OCI-LY7 (cell line): ENCODE data around the gene RNF222. TPM values are rescaled to one million over a fixed set of nuclear protein-coding genes. Genes with fewer than 3 reads are reported as not detected.

ENCODE experiments used
- BruUV-seq: library from RNA; stranded (reverse); fragments of 400-500 nt; replicated peaks from 2 replicates; lab custom pipeline; 2021; lab: Mats Ljungman, UMichigan
- CTCF ChIA-PET: fragments of 300-600 bp; sonication (Branson Sonifier 250); formaldehyde crosslinking; loops from one replicate; lab custom pipeline; 2022; ENCODE audit warnings: antibody characterized with exemption; ENCODE audit not compliant: unreplicated experiment; lab: Charles Lee
- POLR2A ChIA-PET: fragments of 300-600 bp; sonication (Branson Sonifier 250); formaldehyde crosslinking; loops from one replicate; lab custom pipeline; 2022; ENCODE audit warnings: antibody characterized with exemption; lab: Charles Lee
- DNase-seq: peaks from one replicate; pipeline ENCODE4 v3.0.0-alpha.2; 2015; ENCODE audit warnings: low spot score
- H2AFZ ChIP-seq: fragments of 200-600 bp; sonication (generic), shearing (Covaris generic); 2 replicates; pipeline ENCODE4 v1.6.1; 2014; ENCODE audit warnings: mild to moderate bottlenecking, antibody characterized with exemption, low read length, moderate library complexity
- H3K27ac ChIP-seq: fragments of 200-600 bp; sonication (generic); 2 replicates; pipeline ENCODE4 v1.5.1; 2014; ENCODE audit warnings: mixed run types, low read depth, mild to moderate bottlenecking, moderate library complexity, low read length, inconsistent platforms; ENCODE audit not compliant: poor library complexity, severe bottlenecking
- H3K36me3 ChIP-seq: fragments of 200-600 bp; sonication (generic); 2 replicates; pipeline ENCODE4 v1.6.1; 2014; ENCODE audit warnings: mild to moderate bottlenecking, antibody characterized with exemption, low read length, moderate library complexity, mixed read lengths; ENCODE audit not compliant: insufficient read depth
- H3K4me1 ChIP-seq: fragments of 200-600 bp; sonication (generic); 2 replicates; pipeline ENCODE4 v1.5.1; 2014; ENCODE audit warnings: mild to moderate bottlenecking, low read length; ENCODE audit not compliant: insufficient read depth, poor library complexity, severe bottlenecking
- H3K4me2 ChIP-seq: fragments of 200-600 bp; sonication (generic); 2 replicates; pipeline ENCODE4 v1.6.1; 2014; ENCODE audit warnings: mild to moderate bottlenecking, low read length
- H3K4me3 ChIP-seq: fragments of 200-600 bp; sonication (generic); 2 replicates; pipeline ENCODE4 v1.5.1; 2014; ENCODE audit warnings: mild to moderate bottlenecking, low read depth, low read length; ENCODE audit not compliant: poor library complexity, severe bottlenecking
- H3K79me2 ChIP-seq: fragments of 200-600 bp; sonication (generic); 2 replicates; pipeline ENCODE4 v1.6.1; 2016; ENCODE audit warnings: low read depth, mild to moderate bottlenecking, low read length, moderate library complexity, mixed read lengths; ENCODE audit not compliant: insufficient read depth
- H3K9me2 ChIP-seq: fragments of 200-600 bp; sonication (generic); 2 replicates; pipeline ENCODE4 v1.6.1; 2016; ENCODE audit warnings: mild to moderate bottlenecking, low read length, mixed read lengths; ENCODE audit not compliant: insufficient read depth
- H3K9me3 ChIP-seq: fragments of 200-600 bp; sonication (generic); 2 replicates; pipeline ENCODE4 v1.6.1; 2014; ENCODE audit warnings: mild to moderate bottlenecking, mixed run types, low read length, mixed read lengths
- H4K20me1 ChIP-seq: fragments of 200-600 bp; sonication (generic); 2 replicates; pipeline ENCODE4 v1.6.1; 2014; ENCODE audit warnings: mild to moderate bottlenecking, antibody characterized with exemption, low read length, moderate library complexity, mixed read lengths; ENCODE audit not compliant: insufficient read depth
- EZH2phosphoT487 ChIP-seq: fragments of 200-600 bp; sonication (generic); IDR thresholded peaks from 2 replicates; pipeline ENCODE4 v1.6.1; 2018; ENCODE audit warnings: low read depth, borderline replicate concordance, mild to moderate bottlenecking, mixed run types, antibody characterized with exemption, low read length, moderate library complexity, mixed read lengths
- intact Hi-C: fragments of 100-400 bp; cut with micrococcal nuclease; formaldehyde crosslinking; loops from one replicate; pipeline ENCODE4 v1.10.0; 2022; ENCODE audit not compliant: unreplicated experiment
- total RNA-seq, 2 experiments: library from RNA; depleted of rRNA in 1 of 2; stranded (reverse); fragments of >200 nt in 1 of 2; shearing (Covaris generic) in 1 of 2; gene quantifications; 2 replicates each; pipeline ENCODE4 v1.2.3, GENCODE V29; 2014 to 2022
- TF ChIP-seq, protein P1 (sequence below): fragments of 200-600 bp; sonication (generic); conservative IDR thresholded peaks from 2 replicates; pipeline ENCODE4 v1.5.1; 2014; ENCODE audit warnings: mild to moderate bottlenecking, antibody characterized with exemption, low read length, moderate library complexity, mixed read lengths

The RNF222 gene
- total RNA-seq, 2 experiments from 2014 or later = 0.06 to 0.15 TPM

DNA sequence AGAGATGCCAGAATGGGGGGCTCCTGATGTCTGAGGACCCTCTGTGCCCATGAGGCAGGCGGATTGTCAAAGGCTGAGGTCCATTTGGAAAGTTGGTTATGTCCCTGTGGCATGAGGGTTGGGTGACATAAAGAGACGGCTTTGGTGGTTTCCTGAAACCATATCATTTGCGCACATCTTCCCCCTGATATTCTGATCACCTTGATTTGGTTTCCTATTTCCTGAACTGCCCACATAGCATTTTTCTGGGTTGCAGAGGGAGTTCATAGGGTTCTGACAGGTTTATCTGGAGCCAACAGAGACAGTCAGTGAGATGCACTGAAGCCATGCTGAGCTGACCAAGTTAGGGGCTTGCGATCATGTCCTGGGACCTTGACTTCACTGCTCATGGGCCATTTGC is 15.7 kb upstream of the RNF222 start:
- H3K4me1 ChIP-seq = no peaks in the 10 kb centered on the region
- no peak for DNase-seq
- H3K9me3 ChIP-seq = no peaks in the 10 kb centered on the region
- ChIA-PET CTCF (no interaction called here), POLR2A (no interaction called here)
- intact Hi-C loops = no loop called here
- H2AFZ ChIP-seq = no peak overlapping the region
- H3K9me2 ChIP-seq = no peaks in the 10 kb centered on the region
- no peak overlapping the region for H3K27ac ChIP-seq
- no peak overlapping the region for H3K4me3 ChIP-seq
- no peaks in the 10 kb centered on the region for H3K79me2 ChIP-seq
- no TSS peak for BruUV-seq
- H4K20me1 ChIP-seq = no peaks in the 10 kb centered on the region
- H3K4me2 ChIP-seq = no peak overlapping the region
- TF ChIP-seq, protein P1, sequence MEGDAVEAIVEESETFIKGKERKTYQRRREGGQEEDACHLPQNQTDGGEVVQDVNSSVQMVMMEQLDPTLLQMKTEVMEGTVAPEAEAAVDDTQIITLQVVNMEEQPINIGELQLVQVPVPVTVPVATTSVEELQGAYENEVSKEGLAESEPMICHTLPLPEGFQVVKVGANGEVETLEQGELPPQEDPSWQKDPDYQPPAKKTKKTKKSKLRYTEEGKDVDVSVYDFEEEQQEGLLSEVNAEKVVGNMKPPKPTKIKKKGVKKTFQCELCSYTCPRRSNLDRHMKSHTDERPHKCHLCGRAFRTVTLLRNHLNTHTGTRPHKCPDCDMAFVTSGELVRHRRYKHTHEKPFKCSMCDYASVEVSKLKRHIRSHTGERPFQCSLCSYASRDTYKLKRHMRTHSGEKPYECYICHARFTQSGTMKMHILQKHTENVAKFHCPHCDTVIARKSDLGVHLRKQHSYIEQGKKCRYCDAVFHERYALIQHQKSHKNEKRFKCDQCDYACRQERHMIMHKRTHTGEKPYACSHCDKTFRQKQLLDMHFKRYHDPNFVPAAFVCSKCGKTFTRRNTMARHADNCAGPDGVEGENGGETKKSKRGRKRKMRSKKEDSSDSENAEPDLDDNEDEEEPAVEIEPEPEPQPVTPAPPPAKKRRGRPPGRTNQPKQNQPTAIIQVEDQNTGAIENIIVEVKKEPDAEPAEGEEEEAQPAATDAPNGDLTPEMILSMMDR = no peak
- no peak for TF ChIP-seq EZH2phosphoT487
- no peaks in the 10 kb centered on the region for H3K36me3 ChIP-seq

DNA sequence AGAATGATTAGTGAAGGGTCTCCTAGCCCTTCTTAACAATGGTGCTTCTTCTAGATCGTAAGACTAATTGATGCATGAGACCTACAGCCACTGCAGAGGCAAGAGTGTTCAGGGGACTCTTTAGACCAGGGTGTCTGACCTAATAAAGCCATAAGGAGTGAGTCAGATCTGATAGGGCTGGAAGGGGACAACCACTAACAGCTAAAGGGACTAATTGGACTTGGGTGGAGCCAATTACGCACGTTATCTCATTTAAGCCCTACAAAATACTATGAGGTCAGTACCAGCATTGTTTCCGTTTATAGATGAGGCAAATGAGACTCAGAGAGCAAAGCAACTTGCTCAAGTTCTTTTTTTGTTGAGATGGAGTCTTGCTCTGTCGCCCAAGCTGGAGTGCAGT is 14.5 kb upstream of the RNF222 start:
- no peaks in the 10 kb centered on the region for H3K4me1 ChIP-seq
- TF ChIP-seq EZH2phosphoT487 = no peak
- TF ChIP-seq, protein P1 = no peak
- ChIA-PET POLR2A (no interaction called here), CTCF (no interaction called here)
- H3K9me2 ChIP-seq = no peaks in the 10 kb centered on the region
- no peak overlapping the region for H3K4me3 ChIP-seq
- BruUV-seq = no TSS peak
- H3K9me3 ChIP-seq = no peaks in the 10 kb centered on the region
- no peaks in the 10 kb centered on the region for H4K20me1 ChIP-seq
- no peak overlapping the region for H3K4me2 ChIP-seq
- no peaks in the 10 kb centered on the region for H3K79me2 ChIP-seq
- no peak overlapping the region for H3K27ac ChIP-seq
- intact Hi-C loops = no loop called here
- no peak for DNase-seq
- no peaks in the 10 kb centered on the region for H3K36me3 ChIP-seq
- no peak overlapping the region for H2AFZ ChIP-seq

DNA sequence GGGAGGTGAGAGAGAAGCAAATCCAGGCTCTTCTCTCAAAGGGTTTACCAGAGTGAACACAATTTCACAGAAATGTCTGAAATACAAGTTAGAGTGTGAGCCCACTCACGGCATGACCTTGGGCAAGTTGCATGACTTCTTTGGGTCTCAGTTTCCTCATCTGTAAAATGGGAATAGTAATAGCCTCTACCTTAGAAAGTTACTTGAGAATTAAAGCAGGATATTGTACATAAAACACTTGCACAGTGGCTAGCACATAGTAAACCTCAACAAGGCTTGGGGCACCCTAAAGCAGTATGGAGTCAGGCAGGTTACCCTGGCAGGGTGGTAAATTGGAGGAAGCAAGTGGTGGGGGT is 13.2 kb upstream of the RNF222 start:
- H3K36me3 ChIP-seq = no peaks in the 10 kb centered on the region
- no peak overlapping the region for H3K27ac ChIP-seq
- DNase-seq = no peak
- no peaks in the 10 kb centered on the region for H3K9me2 ChIP-seq
- CTCF ChIA-PET = no interaction called here
- TF ChIP-seq, protein P1 = no peak
- no peak for TF ChIP-seq EZH2phosphoT487
- no peaks in the 10 kb centered on the region for H3K9me3 ChIP-seq
- BruUV-seq = no TSS peak
- intact Hi-C loops = loop anchor here (1.0 kb wide), 1 partner anchor 335 kb away; no protein-coding TSS in a partner anchor
- no peak overlapping the region for H2AFZ ChIP-seq
- no peaks in the 10 kb centered on the region for H4K20me1 ChIP-seq
- H3K4me1 ChIP-seq = no peaks in the 10 kb centered on the region
- no peaks in the 10 kb centered on the region for H3K79me2 ChIP-seq
- no peak overlapping the region for H3K4me2 ChIP-seq
- H3K4me3 ChIP-seq = no peak overlapping the region
- POLR2A ChIA-PET = interaction anchor here (0.6 kb wide), 1 partner anchor 288 kb away, joined by 3 read pairs; no protein-coding TSS in a partner anchor
